NCI-H2029 treated with DMSO at 0.1 percent for 48 hours (cell line): ENCODE measurements around the gene ADGRG3.

Experiments used
- DNase-seq: peaks from one replicate; lab custom pipeline; 2025; lab: John Stamatoyannopoulos, UW

The ADGRG3 gene

GRCh38 chr16:57681950-57682728 is 14.0 kb downstream of the ADGRG3 start:
- no peak for DNase-seq

GRCh38 chr16:57682809-57683635 is 14.9 kb downstream of the ADGRG3 start:
- no peak for DNase-seq

GRCh38 chr16:57683636-57684545 is 15.8 kb downstream of the ADGRG3 start:
- no peak for DNase-seq

- no peak for DNase-seq
Observed at GRCh38 chr16:57684626-57685358, 16.7 kb downstream of the ADGRG3 start.

GRCh38 chr16:57685633-57686032 is 17.5 kb downstream of the ADGRG3 start:
- DNase-seq: no peak

- DNase-seq: no peak
Observed at GRCh38 chr16:57686577-57686976, 18.5 kb downstream of the ADGRG3 start.

GRCh38 chr16:57687363-57687929 is 19.3 kb downstream of the ADGRG3 start:
- no peak for DNase-seq

- DNase-seq: no peak
Observed at GRCh38 chr16:57688487-57688986, 20.4 kb downstream of the ADGRG3 start.

- no peak for DNase-seq
Observed at GRCh38 chr16:57688987-57689761, 21.1 kb downstream of the ADGRG3 start.

GRCh38 chr16:57689762-57690558 is 21.9 kb downstream of the ADGRG3 start:
- no peak for DNase-seq

GRCh38 chr16:57690782-57691471 is 22.8 kb downstream of the ADGRG3 start:
- DNase-seq: no peak

- DNase-seq: no peak
Observed at GRCh38 chr16:57692636-57693035, 24.5 kb downstream of the ADGRG3 start.

- no peak for DNase-seq
Observed at GRCh38 chr16:57693550-57693949, 25.4 kb downstream of the ADGRG3 start.

- no peak for DNase-seq
Observed at GRCh38 chr16:57694231-57694724, 26.2 kb downstream of the ADGRG3 start.

GRCh38 chr16:57694725-57695679 is 26.9 kb downstream of the ADGRG3 start, which contains the start of gene DRC7:
Gene DRC7, plus strand, starts transcription at chr16:57694806. Its CDS starts 3,144 bp downstream, at chr16:57697950.
- peak; percentile 8 for DNase-seq

GRCh38 chr16:57695680-57696069 is 27.6 kb downstream of the ADGRG3 start:
- no peak for DNase-seq

- no peak for DNase-seq
Observed at GRCh38 chr16:57696240-57696639, 28.1 kb downstream of the ADGRG3 start.
